CD14-positive monocyte (primary cell): Measurements from ENCODE around the gene DTD1. TPM values are rescaled to one million over a fixed set of nuclear protein-coding genes. Genes with fewer than 3 reads are reported as not detected.
A peak's percentile ranks its signal among the peaks of the same experiment; 100 is the strongest.

Experiments
- DNase-seq, 3 donors: peaks; one replicate each; pipeline ENCODE4 v3.0.0-alpha.2; 2011 to 2022
- H2AFZ ChIP-seq: 2 replicates; pipeline ENCODE4 v1.6.0; 2012; ENCODE audit warnings: mild to moderate bottlenecking, low read depth, low read length, inconsistent platforms; ENCODE audit not compliant: insufficient read depth, poor library complexity, severe bottlenecking
- H3K27ac ChIP-seq, 2 donors: 1 replicate in 1 of 2; 2 replicates in 1 of 2; pipeline ENCODE4 v1.5.1; 2012 to 2013; ENCODE audit warnings: low read length in 2 of 2, control low read depth in 1 of 2, inconsistent platforms in 1 of 2, low read depth in 1 of 2, mild to moderate bottlenecking in 1 of 2
- H3K27me3 ChIP-seq, 2 donors: one replicate each; pipeline versions ENCODE4 v1.6.0 to v1.6.1; 2011 to 2013; ENCODE audit warnings: low read length in 2 of 2; ENCODE audit not compliant: control insufficient read depth in 2 of 2, insufficient read depth in 2 of 2
- H3K36me3 ChIP-seq, 2 donors: replicated peaks in 1 of 2; 1 replicate in 1 of 2; 2 replicates in 1 of 2; pipeline versions ENCODE4 v1.5.1 to v1.6.1; 2012 to 2013; ENCODE audit warnings: low read length in 2 of 2, control low read depth in 1 of 2, inconsistent platforms in 1 of 2, mild to moderate bottlenecking in 1 of 2; ENCODE audit not compliant: insufficient read depth in 2 of 2, control insufficient read depth in 1 of 2
- H3K4me1 ChIP-seq, 2 donors: 1 replicate in 1 of 2; 2 replicates in 1 of 2; pipeline versions ENCODE4 v1.5.1 to v1.6.1; 2012 to 2013; ENCODE audit warnings: low read length in 2 of 2, control low read depth in 1 of 2, inconsistent platforms in 1 of 2, mild to moderate bottlenecking in 1 of 2, moderate library complexity in 1 of 2; ENCODE audit not compliant: insufficient read depth in 2 of 2, control insufficient read depth in 1 of 2
- H3K4me2 ChIP-seq: replicated peaks from 2 replicates; pipeline ENCODE3; 2012; ENCODE audit warnings: low read length, moderate library complexity, mild to moderate bottlenecking; ENCODE audit not compliant: poor library complexity, severe bottlenecking; ENCODE audit errors: extremely low read depth
- H3K4me3 ChIP-seq, 3 experiments: fragments of 200-600 bp in 1 of 3; sonication (generic) in 1 of 3; replicated peaks in 1 of 3; 1 replicate in 2 of 3; 2 replicates in 1 of 3; pipeline ENCODE4 v1.5.1; 2011 to 2013; ENCODE audit warnings: low read length in 3 of 3, mild to moderate bottlenecking in 3 of 3, control low read depth in 2 of 3, low read depth in 2 of 3, inconsistent platforms in 1 of 3, moderate library complexity in 1 of 3
- H3K79me2 ChIP-seq: 2 replicates; pipeline ENCODE4 v1.6.0; 2012; ENCODE audit warnings: mild to moderate bottlenecking, control low read depth, inconsistent platforms, low read length, moderate library complexity; ENCODE audit not compliant: insufficient read depth
- H3K9ac ChIP-seq: 2 replicates; pipeline ENCODE4 v1.6.0; 2017; ENCODE audit warnings: low read length, mild to moderate bottlenecking; ENCODE audit not compliant: insufficient read depth, poor library complexity, severe bottlenecking
- H3K9me3 ChIP-seq, 2 donors: replicated peaks in 1 of 2; 1 replicate in 1 of 2; 2 replicates in 1 of 2; pipeline versions ENCODE4 v1.5.1 to v1.6.1; 2012 to 2013; ENCODE audit warnings: low read length in 2 of 2, control low read depth in 1 of 2; ENCODE audit not compliant: control insufficient read depth in 1 of 2, insufficient read depth in 1 of 2
- H4K20me1 ChIP-seq: 2 replicates; pipeline ENCODE4 v1.6.0; 2012; ENCODE audit warnings: mild to moderate bottlenecking, low read length, control low read depth, moderate library complexity; ENCODE audit not compliant: insufficient read depth
- H3K27ac Mint-ChIP-seq, 7 donors: one replicate each; pipeline ENCODE4 v1.8.0; 2020; ENCODE audit warnings: mild to moderate bottlenecking in 7 of 7, mixed read lengths in 7 of 7, moderate library complexity in 6 of 7, inconsistent platforms in 2 of 7
- H3K27me3 Mint-ChIP-seq, 3 donors: one replicate each; pipeline ENCODE4 v1.8.0; 2021 to 2022; ENCODE audit warnings: low read depth in 3 of 3, mild to moderate bottlenecking in 3 of 3, mixed read lengths in 3 of 3, moderate library complexity in 3 of 3, inconsistent platforms in 1 of 3
- H3K36me3 Mint-ChIP-seq, 2 donors: one replicate each; pipeline ENCODE4 v1.8.0; 2020; ENCODE audit warnings: mixed read lengths in 2 of 2, inconsistent platforms in 1 of 2, mild to moderate bottlenecking in 1 of 2
- H3K4me1 Mint-ChIP-seq: one replicate; pipeline ENCODE4 v1.8.0; 2020; ENCODE audit warnings: mild to moderate bottlenecking, mixed read lengths
- H3K4me3 Mint-ChIP-seq, 2 donors: one replicate each; pipeline ENCODE4 v1.8.0; 2020; ENCODE audit warnings: mild to moderate bottlenecking in 2 of 2, mixed read lengths in 2 of 2, moderate library complexity in 1 of 2
- H3K9me3 Mint-ChIP-seq, 7 donors: one replicate each; pipeline ENCODE4 v1.8.0; 2020 to 2022; ENCODE audit warnings: mixed read lengths in 7 of 7, mild to moderate bottlenecking in 6 of 7, moderate library complexity in 6 of 7, inconsistent platforms in 2 of 7
- WGBS: methylation state at CpG from one replicate; pipeline ENCODE4 v1.1.5; 2013; ENCODE audit warnings: missing lambda C conversion rate; ENCODE audit not compliant: insufficient coverage; 5-methylcytosine and 5-hydroxymethylcytosine counted together
- intact Hi-C, 2 donors: fragments of 100-400 bp; cut with micrococcal nuclease; formaldehyde crosslinking; loops; one replicate each; pipeline versions ENCODE4 v1.15.0 to v1.15.1; 2023
- polyA plus RNA-seq, 3 donors: library from polyadenylated mRNA; depleted of rRNA in 1 of 3; unstranded in 2 of 3; stranded (reverse) in 1 of 3; fragments of 300-500 nt in 2 of 3; fragments of >200 nt in 1 of 3; fragmentation: Illumina TruSeq in 2 of 3; gene quantifications; 1 replicate in 2 of 3; 2 replicates in 1 of 3; pipeline ENCODE4 v1.2.3, GENCODE V29; 2012 to 2021
- TF ChIP-seq, protein P1 (sequence below): fragments of 200-600 bp; IDR thresholded peaks from one replicate; pipeline ENCODE4 v1.8.0; 2022; ENCODE audit warnings: antibody characterized with exemption, mild to moderate bottlenecking

DTD1 gene
- polyA plus RNA-seq, 3 donors: 18.8 to 33.6 (median 26.3) TPM

DNA sequence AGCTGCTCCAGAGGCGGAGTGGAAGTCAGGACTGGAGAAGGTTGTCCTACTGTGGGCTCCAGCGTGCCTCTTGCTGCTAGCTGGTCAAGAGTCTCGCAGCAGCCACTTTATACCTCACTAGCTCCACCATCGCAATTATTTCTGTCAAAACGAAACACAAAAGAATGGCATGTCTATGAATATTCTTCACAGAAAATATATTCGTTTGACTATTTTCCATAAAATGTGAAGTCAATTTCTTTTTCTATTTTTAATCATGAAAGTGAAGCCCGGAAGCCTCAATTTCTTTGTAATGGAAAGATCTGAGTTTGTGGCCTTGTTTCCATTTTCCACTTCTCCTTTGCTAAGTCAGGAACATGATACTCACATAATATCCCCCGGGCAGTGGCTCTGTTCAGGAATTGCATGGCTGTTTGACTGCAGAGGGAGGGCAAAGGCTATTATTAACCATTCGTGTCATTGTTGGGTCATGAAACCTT is 51.7 kb downstream of the DTD1 start:
- H3K36me3 Mint-ChIP-seq: peaks cover 2 to 7% of the 10 kb centered on the region in 2 donors
- no peaks in the 10 kb centered on the region for H3K27me3 ChIP-seq
- H3K4me1 ChIP-seq: no peaks in the 10 kb centered on the region
- no peak overlapping the region for H3K9ac ChIP-seq
- peaks cover 0 to 4% of the 10 kb centered on the region in 2 donors for H3K36me3 ChIP-seq
- no peak for DNase-seq
- TF ChIP-seq, protein P1, sequence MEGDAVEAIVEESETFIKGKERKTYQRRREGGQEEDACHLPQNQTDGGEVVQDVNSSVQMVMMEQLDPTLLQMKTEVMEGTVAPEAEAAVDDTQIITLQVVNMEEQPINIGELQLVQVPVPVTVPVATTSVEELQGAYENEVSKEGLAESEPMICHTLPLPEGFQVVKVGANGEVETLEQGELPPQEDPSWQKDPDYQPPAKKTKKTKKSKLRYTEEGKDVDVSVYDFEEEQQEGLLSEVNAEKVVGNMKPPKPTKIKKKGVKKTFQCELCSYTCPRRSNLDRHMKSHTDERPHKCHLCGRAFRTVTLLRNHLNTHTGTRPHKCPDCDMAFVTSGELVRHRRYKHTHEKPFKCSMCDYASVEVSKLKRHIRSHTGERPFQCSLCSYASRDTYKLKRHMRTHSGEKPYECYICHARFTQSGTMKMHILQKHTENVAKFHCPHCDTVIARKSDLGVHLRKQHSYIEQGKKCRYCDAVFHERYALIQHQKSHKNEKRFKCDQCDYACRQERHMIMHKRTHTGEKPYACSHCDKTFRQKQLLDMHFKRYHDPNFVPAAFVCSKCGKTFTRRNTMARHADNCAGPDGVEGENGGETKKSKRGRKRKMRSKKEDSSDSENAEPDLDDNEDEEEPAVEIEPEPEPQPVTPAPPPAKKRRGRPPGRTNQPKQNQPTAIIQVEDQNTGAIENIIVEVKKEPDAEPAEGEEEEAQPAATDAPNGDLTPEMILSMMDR: no peak
- peak overlapping the region in 1 of 7 donors; percentile 49 for H3K27ac Mint-ChIP-seq
- no peak overlapping the region for H3K27ac ChIP-seq
- H3K27me3 Mint-ChIP-seq: no peaks in the 10 kb centered on the region
- H2AFZ ChIP-seq: no peak overlapping the region
- H3K4me2 ChIP-seq: no peak overlapping the region
- no peaks in the 10 kb centered on the region for H4K20me1 ChIP-seq
- no peaks in the 10 kb centered on the region for H3K9me3 Mint-ChIP-seq
- intact Hi-C loops: no loop called here
- no peaks in the 10 kb centered on the region for H3K4me1 Mint-ChIP-seq
- H3K79me2 ChIP-seq: no peaks in the 10 kb centered on the region
- H3K4me3 Mint-ChIP-seq: no peak overlapping the region
- H3K4me3 ChIP-seq: no peak overlapping the region
- H3K9me3 ChIP-seq: no peaks in the 10 kb centered on the region
- 100% methylated on average over 2 of the region's 9 CpGs for WGBS

DNA sequence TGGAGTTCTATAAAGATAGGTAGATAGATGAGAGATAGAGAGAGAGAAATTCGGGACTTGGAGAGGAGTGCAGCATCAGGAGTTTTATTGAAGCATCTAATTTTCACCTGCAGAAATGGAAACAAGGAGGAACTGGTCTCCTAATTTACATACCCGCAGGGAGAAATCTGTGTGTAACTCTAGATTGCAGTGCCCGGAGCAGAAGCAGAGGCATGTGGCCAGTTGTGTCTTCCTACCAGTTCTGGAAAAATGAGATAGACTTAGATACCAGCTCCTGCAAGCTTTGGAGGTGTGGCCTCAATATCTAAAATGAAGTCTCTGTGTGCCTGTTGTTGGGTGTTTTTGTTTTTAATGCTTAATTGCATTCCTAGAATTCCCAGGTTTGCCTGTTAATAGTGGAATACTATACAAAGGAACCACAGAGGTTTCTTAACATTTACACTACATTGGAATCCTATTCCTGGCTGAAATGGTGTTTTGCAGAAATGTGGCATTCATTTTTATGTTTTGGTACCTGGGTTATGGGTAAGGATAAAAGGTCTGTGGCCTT is 57.4 kb downstream of the DTD1 start:
- Mint-ChIP-seq H3K9me3 (no peaks in the 10 kb centered on the region), H3K36me3 (no peaks in the 10 kb centered on the region), H3K4me3 (no peak overlapping the region), H3K4me1 (peaks cover 4% of the 10 kb centered on the region), H3K27me3 (no peaks in the 10 kb centered on the region), H3K27ac (no peak overlapping the region)
- DNase-seq: no peak
- Histone ChIP-seq H2AFZ (no peak overlapping the region), H3K36me3 (no peaks in the 10 kb centered on the region), H3K4me1 (no peaks in the 10 kb centered on the region), H3K27me3 (no peaks in the 10 kb centered on the region), H3K9me3 (no peaks in the 10 kb centered on the region), H3K4me2 (no peak overlapping the region), H3K9ac (no peak overlapping the region), H3K27ac (no peak overlapping the region), H4K20me1 (no peaks in the 10 kb centered on the region), H3K79me2 (no peaks in the 10 kb centered on the region), H3K4me3 (no peak overlapping the region)
- WGBS: 77% methylated on average over 3 of the region's 3 CpGs
- intact Hi-C loops: no loop called here
- TF ChIP-seq, protein P1: no peak
